ENCODE measurements around the gene PKD2. TPM values are rescaled to one million over a fixed set of nuclear protein-coding genes. Genes with fewer than 3 reads are reported as not detected.
"Not testable (repeated sequence)": the region's sequence is repeated elsewhere in the genome, so short reads cannot be mapped to it uniquely, and the experiment has no call there.

The PKD2 gene
- total RNA-seq, 1 donor = 106 TPM

DNA sequence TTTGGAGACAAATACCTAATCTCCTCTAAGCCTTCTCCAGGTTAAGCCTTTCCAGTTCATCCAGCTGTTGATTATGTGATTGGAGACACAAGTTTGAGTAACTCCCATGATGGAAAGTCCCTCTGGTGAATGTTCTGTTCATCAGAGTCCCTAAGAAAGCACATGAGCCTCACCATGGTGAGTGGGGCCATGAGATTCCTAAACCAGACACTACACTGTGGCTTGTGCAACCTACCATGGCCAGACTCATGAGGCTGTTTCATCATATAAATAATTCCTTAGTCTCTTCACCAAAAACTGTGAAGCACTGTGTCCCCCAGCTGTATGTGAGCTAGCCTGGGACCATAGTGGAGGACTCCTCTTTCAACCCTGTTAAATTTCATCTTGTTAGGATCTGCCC lies 14.4 kb downstream of the PKD2 start:
- Histone ChIP-seq H3K79me2 (ENCODE audit: insufficient read depth, low read length) (peaks cover 70% of the 10 kb centered on the region), H3K27me3 (ENCODE audit: insufficient read depth, low read length) (no peaks in the 10 kb centered on the region), H3K36me3 (ENCODE audit: insufficient read depth, low read length) (peaks cover 46% of the 10 kb centered on the region), H3K9me3 (ENCODE audit: low read depth, low read length) (no peaks in the 10 kb centered on the region), H3K4me3 (ENCODE audit: insufficient read depth, low read length) (no peak overlapping the region), H3K4me1 (ENCODE audit: insufficient read depth, low read length) (peaks cover 27% of the 10 kb centered on the region), H4K20me1 (ENCODE audit: insufficient read depth, low read length) (no peaks in the 10 kb centered on the region), H3K27ac (ENCODE audit: low read depth, low read length) (no peak overlapping the region), H3K4me2 (ENCODE audit: insufficient read depth, low read length) (no peak overlapping the region), H2AFZ (ENCODE audit: low read length) (no peak overlapping the region)
- TF ChIP-seq, protein P1, sequence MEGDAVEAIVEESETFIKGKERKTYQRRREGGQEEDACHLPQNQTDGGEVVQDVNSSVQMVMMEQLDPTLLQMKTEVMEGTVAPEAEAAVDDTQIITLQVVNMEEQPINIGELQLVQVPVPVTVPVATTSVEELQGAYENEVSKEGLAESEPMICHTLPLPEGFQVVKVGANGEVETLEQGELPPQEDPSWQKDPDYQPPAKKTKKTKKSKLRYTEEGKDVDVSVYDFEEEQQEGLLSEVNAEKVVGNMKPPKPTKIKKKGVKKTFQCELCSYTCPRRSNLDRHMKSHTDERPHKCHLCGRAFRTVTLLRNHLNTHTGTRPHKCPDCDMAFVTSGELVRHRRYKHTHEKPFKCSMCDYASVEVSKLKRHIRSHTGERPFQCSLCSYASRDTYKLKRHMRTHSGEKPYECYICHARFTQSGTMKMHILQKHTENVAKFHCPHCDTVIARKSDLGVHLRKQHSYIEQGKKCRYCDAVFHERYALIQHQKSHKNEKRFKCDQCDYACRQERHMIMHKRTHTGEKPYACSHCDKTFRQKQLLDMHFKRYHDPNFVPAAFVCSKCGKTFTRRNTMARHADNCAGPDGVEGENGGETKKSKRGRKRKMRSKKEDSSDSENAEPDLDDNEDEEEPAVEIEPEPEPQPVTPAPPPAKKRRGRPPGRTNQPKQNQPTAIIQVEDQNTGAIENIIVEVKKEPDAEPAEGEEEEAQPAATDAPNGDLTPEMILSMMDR (IDR thresholded peaks at IDR 0.05; ENCODE audit: extremely low read depth, low read depth, low read length) = no peak
- DNase-seq (ENCODE audit: insufficient read length, low spot score, missing footprints) = no peak

DNA sequence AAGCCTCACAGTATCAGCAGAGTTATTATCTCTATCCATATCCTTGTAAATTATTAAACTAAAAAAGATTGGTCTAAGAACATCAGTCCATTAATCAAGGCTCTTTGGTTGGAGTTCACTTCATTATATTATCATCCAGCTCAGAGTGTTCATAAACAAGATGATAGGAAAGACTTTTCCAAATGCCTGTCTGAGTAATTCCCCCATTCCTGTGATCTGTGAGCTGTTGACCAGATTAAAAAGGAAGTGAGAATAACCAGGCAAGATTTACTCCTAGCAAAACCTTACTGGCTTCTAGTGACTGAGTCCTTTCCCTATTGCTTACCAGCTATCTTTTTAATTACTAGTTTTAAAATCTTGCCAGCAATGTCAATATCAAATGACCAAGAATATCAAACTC lies 14.9 kb downstream of the PKD2 start:
- Histone ChIP-seq H2AFZ (ENCODE audit: low read length) (no peak overlapping the region), H3K4me1 (ENCODE audit: insufficient read depth, low read length) (peaks cover 23% of the 10 kb centered on the region), H3K9me3 (ENCODE audit: low read depth, low read length) (no peaks in the 10 kb centered on the region), H3K27ac (ENCODE audit: low read depth, low read length) (no peak overlapping the region), H3K27me3 (ENCODE audit: insufficient read depth, low read length) (no peaks in the 10 kb centered on the region), H3K36me3 (ENCODE audit: insufficient read depth, low read length) (peaks cover 43% of the 10 kb centered on the region), H3K79me2 (ENCODE audit: insufficient read depth, low read length) (peaks cover 71% of the 10 kb centered on the region), H3K4me3 (ENCODE audit: insufficient read depth, low read length) (no peak overlapping the region), H4K20me1 (ENCODE audit: insufficient read depth, low read length) (no peaks in the 10 kb centered on the region), H3K4me2 (ENCODE audit: insufficient read depth, low read length) (no peak overlapping the region)
- TF ChIP-seq, protein P1 (IDR thresholded peaks at IDR 0.05; ENCODE audit: extremely low read depth, low read depth, low read length) = no peak
- DNase-seq (ENCODE audit: insufficient read length, low spot score, missing footprints) = no peak

DNA sequence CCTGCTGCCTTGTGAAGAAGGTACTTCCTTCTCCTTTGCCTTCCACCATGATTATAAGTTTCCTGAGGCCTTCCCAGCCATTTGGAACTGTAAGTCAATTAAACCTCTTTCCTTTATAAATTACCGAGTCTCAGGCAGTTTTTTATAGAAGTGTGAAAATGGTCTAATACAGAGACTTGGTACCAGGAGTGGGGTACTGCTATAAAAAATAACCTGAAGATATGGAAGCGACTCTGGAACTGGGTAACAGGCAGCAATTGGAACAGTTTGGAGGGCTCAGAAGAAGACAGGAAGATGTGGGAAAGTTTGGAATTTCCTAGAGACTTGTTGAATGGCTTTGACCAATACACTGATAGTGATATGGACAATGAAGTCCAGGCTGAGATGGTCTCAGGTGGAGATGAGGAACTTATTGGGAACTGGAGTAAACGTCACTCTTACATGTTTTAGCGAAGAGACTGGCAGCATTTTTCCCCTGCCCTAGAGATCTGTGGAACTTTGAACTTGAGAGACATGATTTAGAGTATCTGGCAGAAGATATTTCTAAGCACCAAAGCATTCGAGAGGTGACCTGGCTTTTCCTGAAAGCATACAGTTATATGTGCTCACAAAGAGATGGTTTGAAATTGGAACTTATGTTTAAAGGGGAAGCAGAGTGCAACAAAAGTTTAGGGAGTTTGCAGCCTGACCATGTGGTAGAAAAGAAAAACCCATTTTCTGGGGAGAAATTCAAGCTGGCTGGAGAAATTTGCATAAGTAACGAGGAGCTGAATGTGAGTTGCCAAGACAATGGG lies 18.6 kb downstream of the PKD2 start:
- H3K4me3 ChIP-seq (ENCODE audit: insufficient read depth, low read length); H4K20me1 ChIP-seq (ENCODE audit: insufficient read depth, low read length); H2AFZ ChIP-seq (ENCODE audit: low read length); DNase-seq (ENCODE audit: insufficient read length, low spot score, missing footprints); H3K27ac ChIP-seq (ENCODE audit: low read depth, low read length); H3K4me2 ChIP-seq (ENCODE audit: insufficient read depth, low read length); H3K9me3 ChIP-seq (ENCODE audit: low read depth, low read length); H3K27me3 ChIP-seq (ENCODE audit: insufficient read depth, low read length): not testable (repeated sequence)
- Histone ChIP-seq H3K4me1 (ENCODE audit: insufficient read depth, low read length) (peaks cover 22% of the 10 kb centered on the region), H3K36me3 (ENCODE audit: insufficient read depth, low read length) (peaks cover 37% of the 10 kb centered on the region), H3K79me2 (ENCODE audit: insufficient read depth, low read length) (peaks cover 77% of the 10 kb centered on the region)

DNA sequence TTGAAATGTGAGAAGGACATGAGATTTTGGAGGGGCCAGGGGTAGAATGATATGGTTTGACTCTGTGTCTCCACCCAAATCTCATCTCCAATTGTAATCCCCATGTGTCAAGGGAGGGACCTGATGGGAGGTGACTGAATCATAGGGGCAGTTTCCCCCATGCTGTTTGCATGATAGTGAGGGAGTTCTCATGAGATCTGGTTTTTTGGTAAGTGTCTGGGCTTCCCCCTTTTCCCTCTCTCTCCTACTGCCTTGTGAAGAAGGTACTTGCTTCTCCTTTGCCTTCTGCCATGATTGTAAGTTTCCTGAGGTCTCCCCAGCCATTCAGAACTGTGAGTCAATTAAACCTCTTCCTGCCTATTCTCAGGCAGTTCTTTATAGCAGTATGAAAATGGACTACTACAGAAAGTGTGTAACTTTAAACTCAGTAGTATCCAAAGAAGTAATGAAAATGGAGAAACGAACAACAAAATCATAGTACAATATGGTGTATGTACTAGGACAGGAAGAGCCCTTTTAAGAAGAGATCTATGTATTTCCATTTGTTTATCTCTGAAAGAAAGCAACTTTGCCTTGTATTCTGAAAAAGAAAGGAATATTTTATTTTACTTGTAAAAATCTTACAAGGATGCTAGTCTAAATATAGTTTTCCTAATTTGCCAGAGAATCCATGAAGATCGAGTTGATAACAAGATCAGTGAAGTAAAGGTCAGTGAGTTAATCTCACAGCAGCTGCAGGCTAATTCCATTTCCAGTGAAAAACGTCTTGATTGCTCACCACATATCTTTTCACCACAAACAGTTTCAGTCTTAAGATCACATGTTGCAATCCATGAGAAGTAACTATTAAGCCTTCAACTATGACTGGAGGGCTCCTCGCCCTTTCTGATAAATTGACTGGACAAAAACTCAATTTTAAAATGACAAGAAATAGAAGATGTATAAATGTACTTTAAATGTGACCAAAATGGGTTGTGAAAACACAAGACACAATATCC lies 20.5 kb downstream of the PKD2 start:
- H3K4me1 ChIP-seq (ENCODE audit: insufficient read depth, low read length) = peaks cover 22% of the 10 kb centered on the region
- peak overlapping the region; percentile 78 for H3K27ac ChIP-seq (ENCODE audit: low read depth, low read length)
- TF ChIP-seq, protein P1 (IDR thresholded peaks at IDR 0.05; ENCODE audit: extremely low read depth, low read depth, low read length) = no peak
- peak overlapping the region; percentile 42 for H3K4me2 ChIP-seq (ENCODE audit: insufficient read depth, low read length)
- peaks cover 39% of the 10 kb centered on the region for H3K36me3 ChIP-seq (ENCODE audit: insufficient read depth, low read length)
- H3K9me3 ChIP-seq (ENCODE audit: low read depth, low read length) = no peaks in the 10 kb centered on the region
- peaks cover 60% of the 10 kb centered on the region for H3K79me2 ChIP-seq (ENCODE audit: insufficient read depth, low read length)
- DNase-seq (ENCODE audit: insufficient read length, low spot score, missing footprints) = peak; percentile 87
- no peak overlapping the region for H3K4me3 ChIP-seq (ENCODE audit: insufficient read depth, low read length)
- no peaks in the 10 kb centered on the region for H3K27me3 ChIP-seq (ENCODE audit: insufficient read depth, low read length)
- H2AFZ ChIP-seq (ENCODE audit: low read length) = no peak overlapping the region
- no peaks in the 10 kb centered on the region for H4K20me1 ChIP-seq (ENCODE audit: insufficient read depth, low read length)

Data from osteoblast (primary cell).